Activated CD8-positive, alpha-beta memory T cell treated with anti-CD3 and anti-CD28 coated beads, Interleukin-2, amount 50 U/mL, for 1 hour (primary cell): Measurements from ENCODE around the gene TNRC6C.
"Not testable (repeated sequence)": the region's sequence is repeated elsewhere in the genome, so short reads cannot be mapped to it uniquely, and the experiment has no call there.

Experiments used
- DNase-seq: peaks from one replicate; pipeline ENCODE4 v3.0.0-alpha.2; 2020; ENCODE audit errors: extremely low read depth

TNRC6C gene

DNA sequence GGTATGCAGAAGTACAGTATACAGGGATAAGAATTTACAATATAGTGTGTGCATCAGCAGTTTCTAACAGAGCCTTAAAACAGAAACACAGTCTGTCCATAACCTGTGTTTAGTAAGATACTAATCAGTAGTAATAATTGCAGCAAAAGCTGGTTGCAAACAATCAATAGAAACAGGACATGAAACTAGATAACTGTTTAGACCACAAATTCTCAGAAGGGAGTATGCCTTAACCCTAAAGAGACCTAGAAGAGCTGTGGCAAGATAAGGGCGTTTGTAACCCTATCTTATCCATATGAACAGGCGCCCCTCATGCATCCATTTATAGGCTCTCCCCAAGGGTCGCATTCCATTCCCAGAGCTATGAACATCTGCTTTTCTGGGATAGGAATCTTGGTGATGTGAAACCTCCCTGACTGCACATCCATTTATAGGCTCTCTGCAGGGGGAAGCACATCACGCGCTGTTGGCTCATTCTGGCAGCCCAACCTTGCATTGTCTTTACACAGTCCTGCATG, 123.9 kb downstream of the TNRC6C start:
- not testable (repeated sequence) for DNase-seq

DNA sequence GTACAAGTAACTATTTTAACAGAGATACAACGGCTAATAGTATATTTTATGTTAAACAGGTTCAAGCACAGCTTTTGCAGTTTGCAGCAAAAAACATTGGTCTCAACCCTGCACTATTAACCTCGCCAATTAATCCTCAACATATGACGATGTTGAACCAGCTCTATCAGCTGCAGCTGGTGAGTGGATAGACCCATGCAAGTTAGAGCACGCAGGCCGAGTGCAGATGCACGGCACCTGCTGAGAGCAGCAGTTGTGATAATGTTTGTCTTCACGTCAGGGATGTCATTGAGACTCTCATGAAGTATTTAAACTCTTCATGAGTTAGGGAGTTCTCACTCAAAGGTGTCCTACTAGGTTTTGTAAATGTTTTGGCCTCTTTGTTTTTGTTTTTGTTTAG, 124.5 kb downstream of the TNRC6C start:
- DNase-seq = no peak

DNA sequence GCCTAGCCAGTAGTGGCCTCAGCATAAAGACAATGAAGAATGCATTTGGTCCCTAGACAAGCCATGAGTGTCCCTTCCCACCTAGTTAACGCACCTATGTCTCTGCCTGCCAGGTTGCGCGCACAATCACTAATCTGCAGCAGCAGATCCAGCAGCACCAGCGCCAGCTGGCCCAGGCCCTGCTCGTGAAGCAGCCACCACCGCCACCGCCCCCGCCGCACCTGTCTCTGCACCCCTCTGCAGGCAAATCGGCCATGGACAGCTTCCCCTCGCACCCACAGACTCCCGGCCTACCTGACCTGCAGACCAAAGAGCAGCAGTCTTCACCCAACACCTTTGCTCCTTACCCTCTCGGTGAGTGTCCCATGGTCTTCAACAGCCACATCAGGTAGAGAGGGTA, 128.2 kb downstream of the TNRC6C start:
- no peak for DNase-seq

DNA sequence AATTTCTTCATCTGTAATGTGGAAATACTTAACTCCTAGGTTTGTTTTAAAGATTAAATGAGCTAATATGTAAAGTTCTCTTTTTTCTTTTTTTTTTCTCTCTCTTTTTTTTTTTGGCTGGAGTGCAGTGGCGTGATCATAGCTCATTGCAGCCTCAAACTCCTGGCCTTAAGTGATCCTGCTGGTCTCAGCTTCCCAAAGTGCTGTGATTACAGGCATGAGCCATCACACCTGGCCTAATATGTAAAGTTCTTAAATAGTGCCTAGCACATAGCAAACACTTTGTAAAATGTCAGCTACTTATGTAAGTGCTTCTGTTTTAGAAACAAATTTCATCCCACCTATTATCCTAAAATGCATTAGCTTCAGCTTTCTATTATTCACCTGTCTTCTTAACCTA, 130.0 kb downstream of the TNRC6C start:
- no peak for DNase-seq

DNA sequence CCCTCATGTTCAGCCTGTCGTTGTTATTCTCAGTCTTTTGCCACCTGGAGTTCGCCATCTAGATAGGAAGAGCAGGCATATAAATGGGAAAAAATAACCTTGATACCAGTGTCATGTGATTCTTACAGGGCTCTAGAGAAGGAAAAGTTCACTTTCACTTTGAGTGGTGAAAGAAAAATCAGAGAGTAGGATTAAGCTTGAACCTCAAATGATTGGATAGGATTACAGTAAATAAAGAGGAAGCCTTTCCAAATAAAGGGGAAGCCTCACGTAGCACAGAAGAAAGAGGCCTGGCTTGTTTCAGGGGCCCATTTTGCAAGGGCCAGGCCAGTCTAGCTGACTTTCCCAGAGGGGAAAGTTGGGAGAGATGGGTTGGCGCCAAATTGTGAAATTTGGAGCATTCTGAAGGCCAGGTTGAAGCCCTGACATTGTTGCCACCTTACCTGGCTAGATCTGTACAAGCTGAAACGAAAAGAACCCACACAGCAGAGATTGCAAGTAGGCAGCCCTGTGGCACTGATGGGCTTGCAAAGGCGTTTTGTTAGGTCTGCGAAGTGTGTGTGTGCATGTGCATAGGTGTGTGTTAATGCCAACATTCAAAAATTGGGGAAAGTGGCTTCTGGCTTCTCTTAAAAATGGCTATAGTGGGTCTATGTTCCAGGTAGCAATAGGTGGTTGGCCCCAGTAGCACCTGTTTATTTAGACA, 131.2 kb downstream of the TNRC6C start:
- no peak for DNase-seq

DNA sequence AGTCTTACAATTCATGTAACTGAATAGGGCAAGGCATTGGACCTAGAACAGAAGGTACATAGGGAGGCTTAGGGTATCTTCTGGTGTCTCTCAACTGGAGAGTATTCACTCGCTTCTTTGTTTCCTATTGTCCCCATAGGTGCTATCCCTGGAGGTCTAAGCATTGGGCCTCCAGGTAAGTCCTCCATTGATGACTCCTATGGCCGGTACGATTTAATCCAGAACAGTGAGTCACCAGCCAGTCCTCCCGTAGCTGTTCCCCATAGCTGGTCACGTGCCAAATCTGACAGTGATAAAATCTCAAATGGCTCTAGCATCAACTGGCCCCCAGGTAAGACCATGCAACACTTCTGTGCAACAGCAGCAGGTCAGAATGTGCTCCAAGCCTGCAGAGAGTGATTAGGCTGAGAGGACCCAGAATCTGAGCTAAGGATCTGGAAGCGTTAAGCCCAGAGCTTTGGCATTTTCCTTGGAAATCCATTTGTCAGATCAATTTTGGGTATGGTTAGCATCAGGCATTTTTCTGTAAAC, 134.4 kb downstream of the TNRC6C start:
- no peak for DNase-seq

DNA sequence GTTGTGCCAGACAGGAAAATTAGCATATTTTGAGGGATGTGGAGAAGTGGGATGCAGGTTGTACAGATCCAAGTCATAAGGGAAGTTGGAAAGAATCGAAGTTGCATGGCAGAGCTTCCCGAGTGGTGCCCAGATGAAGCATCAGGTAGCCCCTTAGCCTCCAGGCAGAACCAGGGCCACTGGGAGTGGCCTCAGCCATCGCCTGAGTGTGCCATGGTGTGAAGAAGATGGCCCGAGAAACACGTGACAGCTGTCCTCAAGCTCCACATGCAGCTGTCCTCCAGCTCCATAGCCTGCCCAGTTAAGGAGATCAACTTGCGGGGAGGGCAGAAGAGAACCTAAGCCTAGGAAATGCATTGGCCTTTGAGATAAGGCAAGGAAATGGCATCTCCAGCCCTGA, 136.5 kb downstream of the TNRC6C start:
- no peak for DNase-seq

DNA sequence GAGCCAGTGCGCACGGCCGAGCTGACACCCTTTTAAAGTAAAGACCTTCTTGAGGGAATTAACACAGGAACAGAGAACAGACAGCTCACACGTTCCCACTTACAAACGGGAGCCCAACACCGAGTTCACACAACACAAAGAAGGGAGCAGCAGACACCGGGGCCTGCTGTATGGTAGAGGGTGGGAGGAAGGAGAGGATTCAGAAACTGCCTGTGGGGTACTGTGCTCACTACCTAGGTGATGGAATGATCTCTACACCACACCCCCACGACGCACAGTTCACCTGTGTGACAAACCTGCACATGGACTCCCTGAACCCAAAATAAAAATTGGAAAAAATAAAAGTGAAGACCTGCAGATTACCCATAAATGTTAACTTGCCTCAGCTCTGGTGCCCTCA, 137.6 kb downstream of the TNRC6C start:
- DNase-seq = no peak

DNA sequence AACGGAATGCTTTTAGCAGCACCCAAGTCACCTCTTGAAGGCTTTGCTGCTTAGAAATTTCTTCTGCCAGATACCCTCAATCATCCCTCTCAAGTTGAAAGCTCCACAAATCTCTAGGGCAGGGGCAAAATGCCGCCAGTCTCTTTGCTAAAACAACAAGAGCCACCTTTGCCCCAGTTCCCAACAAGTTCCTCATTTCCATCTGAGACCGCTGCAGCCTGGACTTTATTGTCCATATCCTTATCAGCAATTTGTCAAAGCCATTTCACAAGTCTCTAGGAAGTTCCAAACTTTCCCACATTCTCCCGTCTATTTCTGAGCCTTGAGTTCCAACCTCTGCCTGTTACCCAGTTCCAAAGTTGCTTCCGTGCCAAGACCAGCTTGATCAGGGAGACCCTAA, 142.6 kb downstream of the TNRC6C start:
- DNase-seq = no peak

DNA sequence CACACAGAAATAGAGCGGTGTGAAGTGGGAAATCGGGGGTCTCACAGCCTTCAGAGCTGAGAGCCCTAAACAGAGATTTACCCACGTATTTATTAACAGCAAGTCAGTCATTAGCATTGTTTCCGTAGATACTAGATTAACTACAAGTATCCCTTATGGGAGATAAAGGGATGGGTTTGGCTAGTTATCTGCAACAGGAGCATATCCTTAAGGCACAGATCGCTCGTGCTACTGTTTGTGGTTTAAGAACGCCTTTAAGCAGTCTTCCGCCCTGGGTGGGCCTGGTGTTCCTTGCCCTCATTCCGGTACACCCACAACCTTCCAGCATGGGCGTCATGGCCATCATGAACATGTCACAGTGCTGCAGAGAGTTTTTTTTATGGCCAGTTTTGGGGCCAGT, 143.0 kb downstream of the TNRC6C start:
- no peak for DNase-seq

DNA sequence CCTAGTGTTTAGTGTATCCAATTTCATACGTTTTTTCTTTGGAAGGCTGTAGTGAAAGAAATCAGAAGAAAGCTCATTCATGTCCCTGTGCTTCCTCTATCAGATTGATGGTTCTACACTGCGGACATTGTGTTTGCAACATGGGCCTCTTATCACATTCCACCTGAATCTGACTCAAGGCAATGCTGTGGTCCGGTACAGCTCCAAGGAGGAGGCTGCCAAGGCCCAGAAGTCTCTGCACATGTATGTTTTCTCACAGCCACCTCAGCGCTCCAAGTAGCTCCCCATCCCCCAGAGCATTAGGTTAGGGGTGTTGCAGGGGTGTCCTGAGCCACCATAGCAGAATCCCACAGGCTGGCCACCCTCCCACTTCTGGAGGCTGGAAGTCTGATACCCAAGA, 144.8 kb downstream of the TNRC6C start:
- DNase-seq = no peak

DNA sequence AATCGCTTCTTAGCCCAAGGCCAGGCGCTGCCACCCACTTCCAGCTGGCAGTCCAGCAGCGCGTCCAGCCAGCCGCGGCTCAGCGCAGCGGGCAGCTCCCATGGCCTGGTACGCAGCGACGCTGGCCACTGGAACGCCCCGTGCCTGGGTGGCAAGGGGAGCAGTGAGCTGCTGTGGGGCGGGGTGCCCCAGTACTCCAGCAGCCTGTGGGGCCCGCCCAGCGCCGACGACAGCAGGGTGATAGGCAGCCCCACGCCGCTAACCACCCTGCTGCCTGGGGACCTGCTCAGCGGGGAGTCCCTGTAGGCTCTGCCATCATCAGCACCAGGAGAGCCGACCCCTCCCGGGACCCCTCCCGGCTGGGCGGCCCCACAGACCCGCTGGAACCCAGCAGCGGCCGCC, 146.0 kb downstream of the TNRC6C start:
- no peak for DNase-seq

DNA sequence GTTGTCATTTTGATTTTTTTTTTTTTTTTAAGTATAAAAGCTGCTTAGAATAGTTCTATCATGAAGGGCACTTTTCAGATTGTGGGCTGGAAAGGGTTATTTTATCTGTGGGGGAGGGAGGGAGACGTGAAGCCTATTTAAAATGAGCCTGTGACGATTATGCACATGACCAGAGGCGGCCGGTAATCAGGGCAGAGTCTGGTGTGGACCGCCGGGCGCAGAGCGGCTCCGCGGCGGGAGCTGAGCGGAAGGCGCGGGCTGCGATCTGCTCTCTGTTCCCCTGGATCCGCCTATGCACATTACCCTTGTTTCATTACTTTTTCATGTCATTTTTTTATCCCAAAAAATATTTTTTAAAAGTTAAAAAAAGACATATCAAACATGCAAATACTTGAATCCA, 146.6 kb downstream of the TNRC6C start:
- DNase-seq = no peak

DNA sequence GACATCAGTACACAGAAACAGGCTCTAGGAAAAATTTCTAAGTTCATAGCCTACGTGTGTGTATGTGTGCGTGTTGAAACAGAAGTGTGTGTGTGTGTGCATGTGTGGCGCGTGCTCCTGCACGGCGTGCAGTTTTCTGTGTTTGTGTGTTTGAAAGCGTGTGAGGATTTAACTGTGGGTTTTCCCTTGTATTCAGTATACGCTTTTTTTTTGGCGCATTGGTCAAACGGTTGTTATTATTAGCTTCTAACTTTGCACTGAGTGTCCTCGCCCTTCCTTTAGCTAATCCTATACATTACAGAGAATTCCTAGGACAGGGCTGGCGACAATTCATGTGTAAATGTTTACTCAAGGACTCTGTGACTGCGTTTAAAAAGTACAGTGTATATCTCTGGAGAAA, 147.0 kb downstream of the TNRC6C start:
- no peak for DNase-seq

DNA sequence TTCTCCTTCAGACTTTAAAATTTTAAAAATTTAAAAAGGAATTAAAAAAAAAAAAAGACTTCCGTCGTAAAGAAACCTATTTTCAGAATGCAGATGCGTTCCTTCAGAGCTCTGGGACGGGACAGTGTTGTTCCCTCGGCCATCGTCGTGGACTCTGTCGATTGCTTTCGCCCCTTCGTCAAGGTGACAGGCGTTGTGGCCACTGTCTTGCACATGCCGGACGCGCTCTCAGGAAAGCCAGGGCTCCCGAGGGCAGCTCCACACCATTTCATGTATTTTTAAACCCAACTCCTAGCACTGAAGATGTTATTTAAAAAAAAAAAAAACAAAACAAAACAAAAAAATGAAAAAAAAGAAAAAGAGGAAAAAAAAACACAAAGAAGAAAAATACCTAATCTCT, 147.7 kb downstream of the TNRC6C start:
- no peak for DNase-seq

DNA sequence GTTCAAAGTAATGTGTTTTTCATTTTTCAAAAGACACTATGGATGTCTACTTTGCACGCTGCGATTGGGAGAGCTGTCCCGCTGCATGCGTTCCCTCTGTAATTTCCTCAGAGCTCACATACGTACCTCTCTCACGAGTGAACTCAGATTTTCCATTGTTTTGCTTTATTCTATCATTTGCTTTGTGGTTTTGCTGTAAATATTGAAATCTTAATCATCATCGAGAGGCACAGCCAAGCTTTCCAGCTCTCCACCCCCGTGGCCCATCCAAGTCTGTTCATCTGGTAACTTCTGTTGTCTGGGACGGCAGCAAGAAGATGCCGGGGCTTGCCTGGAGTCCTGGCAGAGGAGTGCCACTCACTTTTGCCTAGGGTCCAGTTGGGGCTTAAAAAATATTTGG, 149.0 kb downstream of the TNRC6C start:
- no peak for DNase-seq

DNA sequence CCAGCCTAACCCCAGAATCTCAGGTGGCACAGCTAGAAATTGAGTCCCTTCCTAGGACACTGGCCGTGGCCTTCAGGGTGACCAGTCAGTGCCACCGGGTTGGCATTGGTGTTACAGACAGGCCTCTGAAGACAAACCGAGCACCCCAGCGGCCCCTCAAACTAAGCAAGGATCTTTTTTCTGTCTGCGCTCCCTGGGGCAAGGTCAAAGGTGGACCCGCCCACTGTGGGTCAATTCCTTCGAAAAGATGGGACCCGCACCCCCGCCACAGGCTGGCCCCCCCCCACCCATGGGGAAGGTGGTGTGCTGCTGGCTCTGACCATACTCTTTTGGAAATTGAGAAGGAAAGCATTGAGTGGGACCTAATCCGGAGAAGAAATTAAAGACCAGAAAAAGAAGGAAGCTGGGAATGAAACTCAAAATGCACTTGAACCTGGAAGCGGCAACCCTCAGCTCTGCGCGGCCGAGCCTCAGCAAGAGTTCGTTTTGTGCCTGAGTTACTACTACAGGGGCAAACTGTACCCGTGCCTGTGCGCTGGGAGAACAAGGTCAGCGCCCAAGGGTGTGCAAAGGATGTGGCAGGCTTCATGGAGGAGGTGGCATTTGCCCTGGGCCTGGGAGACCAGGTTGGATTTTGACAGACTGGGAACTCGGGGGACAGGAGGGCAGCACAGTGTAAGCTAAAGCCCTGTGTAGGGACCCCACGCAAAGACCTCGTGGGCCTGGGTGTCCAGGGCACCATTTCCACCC, 149.6 kb downstream of the TNRC6C start:
- DNase-seq = no peak

DNA sequence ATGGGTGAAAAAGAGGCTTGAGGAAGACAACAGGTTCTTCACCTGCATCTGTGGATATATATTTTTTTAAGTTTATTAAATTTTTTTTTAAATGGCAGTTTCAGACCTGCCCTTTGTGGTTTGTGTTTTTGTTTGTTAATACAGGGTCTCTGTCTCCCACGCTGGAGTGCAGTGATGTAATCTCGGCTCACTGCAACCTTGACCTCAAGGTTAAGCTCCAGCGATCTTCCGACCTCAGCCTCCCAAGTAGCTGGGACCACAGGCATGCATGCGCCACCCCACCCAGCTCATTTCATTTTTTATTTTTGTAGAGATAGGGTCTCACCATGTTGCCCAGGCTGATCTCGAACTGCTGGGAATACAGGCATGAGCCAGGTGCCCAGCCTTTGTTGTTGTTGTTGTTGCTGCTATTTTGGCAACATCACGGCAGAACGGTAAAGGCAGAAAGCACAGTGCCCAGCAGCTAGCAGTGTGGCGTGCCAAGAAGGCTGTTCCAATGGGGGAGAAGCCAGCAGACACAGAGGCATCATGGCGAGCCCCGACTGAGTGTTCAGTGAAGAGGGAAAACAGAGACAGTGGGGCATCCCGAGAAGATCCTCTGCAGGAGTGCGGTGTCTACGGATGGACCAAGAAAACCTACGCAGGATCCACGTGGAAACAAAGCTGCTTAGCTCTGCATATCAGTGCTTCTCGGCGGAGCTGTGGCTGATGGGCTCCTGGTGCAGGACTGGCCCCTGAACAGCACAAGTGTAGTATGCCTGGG, 150.4 kb downstream of the TNRC6C start:
- no peak for DNase-seq

DNA sequence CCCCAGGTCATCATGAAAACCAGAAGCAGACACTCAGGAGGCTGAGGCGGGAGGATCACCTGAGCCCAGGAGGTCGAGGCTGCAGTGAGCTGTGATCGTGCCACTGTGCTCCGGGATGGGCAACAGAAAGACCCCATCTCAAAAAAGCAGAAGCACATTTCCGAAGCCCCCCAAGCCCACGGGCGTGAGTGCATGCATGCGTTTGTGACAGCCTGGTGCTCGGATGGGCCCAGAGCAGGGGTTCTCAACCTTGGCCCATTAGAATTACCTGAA, 150.9 kb downstream of the TNRC6C start:
- no peak for DNase-seq

DNA sequence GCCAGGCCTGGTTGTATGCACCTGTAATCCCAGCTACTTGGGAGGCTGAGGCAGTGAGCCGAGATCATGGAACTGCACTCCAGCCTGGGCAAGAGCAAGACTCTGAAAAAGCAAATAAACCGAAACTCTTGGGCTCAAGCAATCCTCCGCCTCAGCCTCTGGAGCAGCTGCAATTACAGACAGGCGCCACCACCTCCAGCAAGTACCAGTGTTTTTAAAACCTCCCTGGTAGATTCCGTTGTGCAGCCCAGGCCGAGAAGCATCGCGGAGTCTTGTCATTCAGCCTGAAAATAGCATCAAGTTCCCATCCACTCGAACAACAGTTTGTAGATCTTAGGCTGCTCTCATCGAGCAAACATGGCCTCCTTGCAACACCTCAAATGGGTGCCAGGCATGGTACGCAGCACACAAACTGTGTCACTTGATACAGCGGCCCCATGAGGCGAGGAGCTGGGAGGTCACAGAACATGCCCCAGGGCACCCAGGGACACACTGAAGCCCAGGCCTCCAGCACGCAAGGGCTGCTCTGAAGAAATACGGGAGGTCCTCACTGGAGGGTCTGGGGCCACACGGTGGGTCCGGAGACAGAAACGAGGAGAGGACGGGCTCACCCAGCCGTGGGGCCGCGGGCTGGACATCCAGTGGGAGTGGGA, 152.0 kb downstream of the TNRC6C start:
- DNase-seq = no peak

DNA sequence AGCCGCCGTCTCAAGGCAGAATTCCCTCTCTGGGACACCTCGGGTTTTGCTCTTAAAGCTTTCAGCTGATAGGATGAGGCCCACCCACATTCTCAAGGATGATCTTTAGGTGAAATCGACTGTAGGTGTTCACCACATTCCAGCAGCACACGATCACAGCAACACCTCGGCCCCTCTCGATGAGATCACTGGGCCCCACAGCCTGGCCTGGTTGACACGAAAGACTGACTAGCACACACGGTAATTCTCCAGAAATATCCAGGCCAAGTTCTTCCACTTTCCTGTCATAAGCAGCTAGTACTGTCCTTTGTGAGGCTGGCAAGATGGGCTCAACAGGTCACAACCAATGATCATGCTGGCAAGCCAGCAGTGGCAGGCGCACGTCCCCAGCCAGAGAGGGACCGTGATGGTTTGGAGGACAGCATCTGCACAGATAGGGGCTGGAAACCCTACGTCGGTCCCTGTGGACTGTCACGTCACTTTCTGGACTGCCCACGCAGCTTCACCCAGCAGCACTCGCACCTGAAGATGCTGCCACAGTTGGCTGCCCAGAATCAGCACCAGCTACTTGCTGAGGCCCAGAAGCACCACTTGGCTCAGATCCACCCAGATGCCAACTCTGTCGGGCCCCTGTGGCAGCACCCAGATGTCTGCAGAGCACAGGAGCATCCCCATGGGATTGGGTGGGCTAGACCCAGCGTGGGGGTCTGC, 152.7 kb downstream of the TNRC6C start:
- DNase-seq = no peak
